Lower leg skin (tissue), 3 donors: ENCODE data around the gene HEBP1.

Experiments used
- CTCF ChIP-seq, 3 donors: fragments of 450-650 bp; IDR thresholded peaks; one replicate each; pipeline ENCODE4 v1.5.1; 2016; ENCODE audit warnings: antibody characterized with exemption in 3 of 3, mild to moderate bottlenecking in 3 of 3, moderate library complexity in 2 of 3
- POLR2A ChIP-seq, 2 donors: fragments of 450-650 bp; IDR thresholded peaks; one replicate each; pipeline ENCODE4 v1.6.1; 2016 to 2017; ENCODE audit warnings: antibody characterized with exemption in 2 of 2, mild to moderate bottlenecking in 1 of 2, moderate library complexity in 1 of 2

GRCh38 chr12:13026286-13026685 lies 26.2 kb upstream of the HEBP1 start:
- no peak for TF ChIP-seq CTCF (IDR thresholded peaks at IDR 0.05)
- no peak for TF ChIP-seq POLR2A (IDR thresholded peaks at IDR 0.05)
